Measurements from ENCODE around the gene FBXO3.

GRCh38 chr11:33719587-33719986, 54.7 kb downstream of the FBXO3 start:
- TF ChIP-seq CTCF (IDR thresholded peaks at IDR 0.05; ENCODE audit: low read depth, low read length, poor library complexity, severe bottlenecking) = no peak
- no peak for TF ChIP-seq EZH2phosphoT487 (IDR thresholded peaks at IDR 0.05; ENCODE audit: borderline replicate concordance, low read length)
